ENCODE data around the gene CD80.

DNA sequence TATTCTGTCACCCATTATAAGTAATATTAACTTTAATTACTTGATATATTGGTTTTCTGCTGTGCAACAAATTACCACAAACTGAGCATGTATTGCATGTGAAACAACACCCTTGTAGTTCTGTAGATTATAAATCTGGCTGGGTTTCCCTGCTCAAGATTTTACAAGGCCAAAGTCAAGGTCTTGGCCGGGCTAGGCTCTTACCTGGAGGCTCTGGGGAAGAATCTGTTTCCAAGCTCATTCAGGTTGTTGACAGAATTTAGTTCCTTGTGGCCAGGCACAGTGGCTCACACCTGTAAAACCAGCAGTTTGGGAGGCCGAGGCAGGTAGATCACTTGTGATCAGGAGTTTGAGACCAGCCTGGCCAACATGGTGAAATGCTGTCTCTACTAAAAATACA, 44.8 kb downstream of the CD80 start:
- TF ChIP-seq, protein P1, sequence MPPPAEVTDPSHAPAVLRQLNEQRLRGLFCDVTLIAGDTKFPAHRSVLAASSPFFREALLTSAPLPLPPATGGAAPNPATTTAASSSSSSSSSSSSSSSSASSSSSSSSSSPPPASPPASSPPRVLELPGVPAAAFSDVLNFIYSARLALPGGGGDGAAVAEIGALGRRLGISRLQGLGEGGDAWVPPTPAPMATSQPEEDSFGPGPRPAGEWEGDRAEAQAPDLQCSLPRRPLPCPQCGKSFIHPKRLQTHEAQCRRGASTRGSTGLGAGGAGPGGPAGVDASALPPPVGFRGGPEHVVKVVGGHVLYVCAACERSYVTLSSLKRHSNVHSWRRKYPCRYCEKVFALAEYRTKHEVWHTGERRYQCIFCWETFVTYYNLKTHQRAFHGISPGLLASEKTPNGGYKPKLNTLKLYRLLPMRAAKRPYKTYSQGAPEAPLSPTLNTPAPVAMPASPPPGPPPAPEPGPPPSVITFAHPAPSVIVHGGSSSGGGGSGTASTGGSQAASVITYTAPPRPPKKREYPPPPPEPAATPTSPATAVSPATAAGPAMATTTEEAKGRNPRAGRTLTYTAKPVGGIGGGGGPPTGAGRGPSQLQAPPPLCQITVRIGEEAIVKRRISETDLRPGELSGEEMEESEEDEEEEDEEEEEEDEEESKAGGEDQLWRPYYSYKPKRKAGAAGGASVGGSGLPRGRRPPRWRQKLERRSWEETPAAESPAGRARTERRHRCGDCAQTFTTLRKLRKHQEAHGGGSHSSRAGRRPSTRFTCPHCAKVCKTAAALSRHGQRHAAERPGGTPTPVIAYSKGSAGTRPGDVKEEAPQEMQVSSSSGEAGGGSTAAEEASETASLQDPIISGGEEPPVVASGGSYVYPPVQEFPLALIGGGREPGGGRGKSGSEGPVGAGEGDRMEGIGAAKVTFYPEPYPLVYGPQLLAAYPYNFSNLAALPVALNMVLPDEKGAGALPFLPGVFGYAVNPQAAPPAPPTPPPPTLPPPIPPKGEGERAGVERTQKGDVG (CRISPR knock-in tag; IDR thresholded peaks at IDR 0.05): no peak
- TF ChIP-seq, protein P2, sequence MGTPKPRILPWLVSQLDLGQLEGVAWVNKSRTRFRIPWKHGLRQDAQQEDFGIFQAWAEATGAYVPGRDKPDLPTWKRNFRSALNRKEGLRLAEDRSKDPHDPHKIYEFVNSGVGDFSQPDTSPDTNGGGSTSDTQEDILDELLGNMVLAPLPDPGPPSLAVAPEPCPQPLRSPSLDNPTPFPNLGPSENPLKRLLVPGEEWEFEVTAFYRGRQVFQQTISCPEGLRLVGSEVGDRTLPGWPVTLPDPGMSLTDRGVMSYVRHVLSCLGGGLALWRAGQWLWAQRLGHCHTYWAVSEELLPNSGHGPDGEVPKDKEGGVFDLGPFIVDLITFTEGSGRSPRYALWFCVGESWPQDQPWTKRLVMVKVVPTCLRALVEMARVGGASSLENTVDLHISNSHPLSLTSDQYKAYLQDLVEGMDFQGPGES (IDR thresholded peaks at IDR 0.05): no peak
- no peak for TF ChIP-seq FOS (IDR thresholded peaks at IDR 0.05; ENCODE audit: borderline replicate concordance, extremely low read depth, insufficient read length)
- TF ChIP-seq SUPT20H (IDR thresholded peaks at IDR 0.05; ENCODE audit: borderline replicate concordance, control insufficient read depth, low read depth, low read length): no peak
- TF ChIP-seq, protein P3, sequence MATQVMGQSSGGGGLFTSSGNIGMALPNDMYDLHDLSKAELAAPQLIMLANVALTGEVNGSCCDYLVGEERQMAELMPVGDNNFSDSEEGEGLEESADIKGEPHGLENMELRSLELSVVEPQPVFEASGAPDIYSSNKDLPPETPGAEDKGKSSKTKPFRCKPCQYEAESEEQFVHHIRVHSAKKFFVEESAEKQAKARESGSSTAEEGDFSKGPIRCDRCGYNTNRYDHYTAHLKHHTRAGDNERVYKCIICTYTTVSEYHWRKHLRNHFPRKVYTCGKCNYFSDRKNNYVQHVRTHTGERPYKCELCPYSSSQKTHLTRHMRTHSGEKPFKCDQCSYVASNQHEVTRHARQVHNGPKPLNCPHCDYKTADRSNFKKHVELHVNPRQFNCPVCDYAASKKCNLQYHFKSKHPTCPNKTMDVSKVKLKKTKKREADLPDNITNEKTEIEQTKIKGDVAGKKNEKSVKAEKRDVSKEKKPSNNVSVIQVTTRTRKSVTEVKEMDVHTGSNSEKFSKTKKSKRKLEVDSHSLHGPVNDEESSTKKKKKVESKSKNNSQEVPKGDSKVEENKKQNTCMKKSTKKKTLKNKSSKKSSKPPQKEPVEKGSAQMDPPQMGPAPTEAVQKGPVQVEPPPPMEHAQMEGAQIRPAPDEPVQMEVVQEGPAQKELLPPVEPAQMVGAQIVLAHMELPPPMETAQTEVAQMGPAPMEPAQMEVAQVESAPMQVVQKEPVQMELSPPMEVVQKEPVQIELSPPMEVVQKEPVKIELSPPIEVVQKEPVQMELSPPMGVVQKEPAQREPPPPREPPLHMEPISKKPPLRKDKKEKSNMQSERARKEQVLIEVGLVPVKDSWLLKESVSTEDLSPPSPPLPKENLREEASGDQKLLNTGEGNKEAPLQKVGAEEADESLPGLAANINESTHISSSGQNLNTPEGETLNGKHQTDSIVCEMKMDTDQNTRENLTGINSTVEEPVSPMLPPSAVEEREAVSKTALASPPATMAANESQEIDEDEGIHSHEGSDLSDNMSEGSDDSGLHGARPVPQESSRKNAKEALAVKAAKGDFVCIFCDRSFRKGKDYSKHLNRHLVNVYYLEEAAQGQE (IDR thresholded peaks at IDR 0.05; ENCODE audit: low read depth, low read length): no peak
- TF ChIP-seq BACH1 (IDR thresholded peaks at IDR 0.05; ENCODE audit: borderline replicate concordance): no peak
- TF ChIP-seq, protein P4, sequence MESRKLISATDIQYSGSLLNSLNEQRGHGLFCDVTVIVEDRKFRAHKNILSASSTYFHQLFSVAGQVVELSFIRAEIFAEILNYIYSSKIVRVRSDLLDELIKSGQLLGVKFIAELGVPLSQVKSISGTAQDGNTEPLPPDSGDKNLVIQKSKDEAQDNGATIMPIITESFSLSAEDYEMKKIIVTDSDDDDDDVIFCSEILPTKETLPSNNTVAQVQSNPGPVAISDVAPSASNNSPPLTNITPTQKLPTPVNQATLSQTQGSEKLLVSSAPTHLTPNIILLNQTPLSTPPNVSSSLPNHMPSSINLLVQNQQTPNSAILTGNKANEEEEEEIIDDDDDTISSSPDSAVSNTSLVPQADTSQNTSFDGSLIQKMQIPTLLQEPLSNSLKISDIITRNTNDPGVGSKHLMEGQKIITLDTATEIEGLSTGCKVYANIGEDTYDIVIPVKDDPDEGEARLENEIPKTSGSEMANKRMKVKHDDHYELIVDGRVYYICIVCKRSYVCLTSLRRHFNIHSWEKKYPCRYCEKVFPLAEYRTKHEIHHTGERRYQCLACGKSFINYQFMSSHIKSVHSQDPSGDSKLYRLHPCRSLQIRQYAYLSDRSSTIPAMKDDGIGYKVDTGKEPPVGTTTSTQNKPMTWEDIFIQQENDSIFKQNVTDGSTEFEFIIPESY (IDR thresholded peaks at IDR 0.05): no peak
- TF ChIP-seq POLR2AphosphoS5 (IDR thresholded peaks at IDR 0.05; ENCODE audit: low read length): no peak
